HG02759 (cell line): ENCODE data around the gene POTEJ.
A peak's percentile ranks its signal among the peaks of the same experiment; 100 is the strongest.
"Not testable (repeated sequence)": the region's sequence is repeated elsewhere in the genome, so short reads cannot be mapped to it uniquely, and the experiment has no call there.

Source experiments
- ATAC-seq: cut with Tn5 transposase; IDR thresholded peaks from one replicate; pipeline ENCODE4 v1.9.1; 2021; ENCODE audit warnings: mild to moderate bottlenecking, moderate library complexity; ENCODE audit not compliant: unreplicated experiment

POTEJ gene

DNA sequence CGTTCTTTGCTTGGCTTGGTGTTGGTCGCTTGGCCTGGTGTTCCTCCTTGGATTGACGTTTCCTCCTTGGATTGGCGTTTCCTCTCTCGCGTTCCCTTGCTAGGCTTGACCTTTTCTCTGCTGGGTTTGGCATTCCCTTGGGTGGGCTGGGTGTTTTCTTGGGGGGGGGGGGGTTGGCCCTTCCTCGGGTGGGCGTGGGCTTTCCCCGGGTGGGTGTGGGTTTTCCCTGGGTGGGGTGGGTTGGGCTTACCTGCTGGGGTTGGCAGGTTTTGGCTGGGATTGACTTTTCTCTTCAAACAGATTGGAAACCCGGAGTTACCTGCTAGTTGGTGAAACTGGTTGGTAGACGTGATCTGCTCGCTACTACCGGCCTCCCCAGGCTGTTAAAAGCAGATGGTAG, at the start of gene POTEJ:
POTEJ (plus strand) TSS at position 301 of the 400 bp plus-strand sequence; CDS start at position 394, 93 bp downstream.
- ATAC-seq = not testable (repeated sequence)

- ATAC-seq = not testable (repeated sequence)
Observed at GRCh38 chr2:130566165-130566564, 45.1 kb upstream of the POTEJ start.

DNA sequence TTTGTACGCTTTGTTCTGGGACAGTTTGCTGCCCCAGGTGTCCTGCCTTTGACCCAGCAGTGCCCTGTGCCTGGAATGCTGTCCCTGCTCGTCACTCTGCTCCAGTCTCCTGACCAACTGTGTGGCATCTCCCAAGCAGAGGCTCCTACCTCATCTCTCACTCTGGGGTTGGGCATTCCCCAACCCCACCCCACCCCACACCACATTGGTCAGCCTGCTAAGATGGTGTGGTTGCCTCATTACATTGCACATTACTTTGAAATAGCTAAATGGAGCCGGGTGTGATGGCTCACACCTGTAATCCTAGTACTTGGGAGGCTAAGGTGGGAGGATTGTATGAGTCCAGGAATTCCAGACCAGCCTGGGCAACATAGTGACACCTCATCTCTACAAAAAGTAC, 39.3 kb upstream of the POTEJ start:
- not testable (repeated sequence) for ATAC-seq

GRCh38 chr2:130574230-130574629, 37.0 kb upstream of the POTEJ start:
- ATAC-seq = not testable (repeated sequence)

- ATAC-seq = not testable (repeated sequence)
Observed at GRCh38 chr2:130576209-130576784, 34.9 kb upstream of the POTEJ start.

DNA sequence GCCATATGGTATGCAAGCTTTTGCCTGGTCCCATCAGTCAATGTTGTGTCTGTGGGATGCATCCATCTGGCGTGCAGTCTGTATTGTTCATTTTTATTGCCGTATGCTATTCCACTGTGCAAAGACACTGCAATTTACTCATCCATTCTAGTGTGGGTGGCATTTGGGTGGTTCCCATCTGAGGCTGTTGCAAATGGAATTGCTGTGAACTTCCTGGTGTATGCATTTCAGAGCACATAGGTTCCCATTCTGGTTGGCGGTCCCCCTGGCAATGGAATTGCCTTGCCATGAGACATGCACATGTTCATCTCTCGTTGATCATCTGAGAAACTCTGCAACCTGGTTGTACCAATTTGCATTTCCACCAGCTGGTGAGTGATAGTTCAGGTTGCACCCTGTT, 33.7 kb upstream of the POTEJ start:
- not testable (repeated sequence) for ATAC-seq

GRCh38 chr2:130579121-130579520, 32.1 kb upstream of the POTEJ start:
- not testable (repeated sequence) for ATAC-seq

- ATAC-seq = not testable (repeated sequence)
Observed at GRCh38 chr2:130581491-130581890, 29.7 kb upstream of the POTEJ start.

- not testable (repeated sequence) for ATAC-seq
Observed at GRCh38 chr2:130582970-130583369, 28.3 kb upstream of the POTEJ start.

DNA sequence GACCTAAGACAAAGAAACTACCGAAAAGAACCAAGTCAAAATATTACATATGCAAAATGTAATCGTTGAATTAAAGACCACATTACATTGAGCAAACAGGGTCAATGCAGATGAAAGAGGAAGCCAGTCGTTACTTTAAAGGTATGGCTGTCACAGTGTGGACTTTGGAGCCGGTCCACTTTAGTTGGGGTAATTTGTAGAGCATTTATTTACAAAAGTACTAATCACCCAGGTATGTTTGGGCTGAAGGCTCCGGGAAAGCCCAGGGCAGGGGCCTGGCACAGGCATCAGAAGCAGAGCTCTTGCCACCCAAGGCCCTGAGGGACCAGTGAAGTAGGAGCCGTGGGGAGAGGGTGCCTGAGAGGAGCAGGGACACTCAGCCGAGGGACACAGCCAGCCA, 27.7 kb upstream of the POTEJ start:
- ATAC-seq = not testable (repeated sequence)

DNA sequence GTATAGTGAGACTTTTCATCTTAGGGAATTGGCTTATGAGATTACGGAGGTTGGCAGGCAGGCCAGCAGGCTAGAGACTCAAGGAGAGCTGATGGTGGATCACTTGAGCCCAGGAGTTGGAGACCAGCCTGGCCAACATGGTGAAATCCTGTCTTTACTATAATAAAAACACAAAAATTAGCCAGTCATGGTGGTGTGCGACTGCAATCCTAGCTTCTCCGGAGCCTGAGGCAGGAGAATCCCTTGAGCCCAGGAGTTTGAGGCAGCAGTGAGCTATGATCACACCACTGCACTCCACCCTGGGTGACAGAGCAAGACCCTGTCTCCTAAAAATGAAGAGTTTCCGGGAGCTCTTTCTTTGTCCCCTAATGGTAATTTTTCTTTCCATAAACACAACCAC, 26.5 kb upstream of the POTEJ start:
- not testable (repeated sequence) for ATAC-seq

DNA sequence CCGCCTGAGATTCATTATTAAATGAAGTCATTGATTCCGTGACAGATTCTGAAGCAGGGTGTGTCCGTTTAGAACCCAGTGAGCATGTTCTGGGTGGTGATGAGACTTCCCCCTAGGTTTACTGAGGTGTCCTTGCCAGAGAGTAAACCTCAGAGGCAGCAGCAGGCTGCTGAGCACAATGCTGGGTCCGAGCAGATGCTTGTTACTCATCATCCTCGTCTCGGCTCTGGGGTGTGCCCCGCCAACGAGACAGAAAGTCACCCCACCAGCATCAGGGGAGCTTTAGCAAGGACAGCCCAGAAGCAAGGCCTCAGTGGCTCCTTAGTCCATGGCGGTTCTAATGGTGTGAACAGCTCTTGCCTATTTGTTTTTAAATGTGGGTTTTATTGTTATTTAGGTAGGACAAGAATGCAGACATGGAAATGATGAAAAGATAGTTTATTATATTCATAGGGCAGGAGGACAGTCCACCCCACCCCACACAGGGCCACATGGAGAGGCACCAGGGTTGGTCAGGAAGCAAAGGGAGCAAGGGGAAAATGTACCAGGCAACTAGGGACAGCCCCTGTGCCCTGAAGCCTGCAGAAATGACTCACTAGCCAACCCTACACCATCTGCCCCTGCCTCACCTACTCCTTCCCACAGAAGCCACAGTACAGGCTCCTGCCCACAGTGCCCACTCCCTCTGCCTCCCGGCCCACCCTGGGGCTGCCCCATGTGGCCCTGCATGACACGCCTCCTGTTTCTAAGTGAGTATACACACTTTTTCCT, 22.4 kb upstream of the POTEJ start:
- peak; percentile 86 for ATAC-seq

DNA sequence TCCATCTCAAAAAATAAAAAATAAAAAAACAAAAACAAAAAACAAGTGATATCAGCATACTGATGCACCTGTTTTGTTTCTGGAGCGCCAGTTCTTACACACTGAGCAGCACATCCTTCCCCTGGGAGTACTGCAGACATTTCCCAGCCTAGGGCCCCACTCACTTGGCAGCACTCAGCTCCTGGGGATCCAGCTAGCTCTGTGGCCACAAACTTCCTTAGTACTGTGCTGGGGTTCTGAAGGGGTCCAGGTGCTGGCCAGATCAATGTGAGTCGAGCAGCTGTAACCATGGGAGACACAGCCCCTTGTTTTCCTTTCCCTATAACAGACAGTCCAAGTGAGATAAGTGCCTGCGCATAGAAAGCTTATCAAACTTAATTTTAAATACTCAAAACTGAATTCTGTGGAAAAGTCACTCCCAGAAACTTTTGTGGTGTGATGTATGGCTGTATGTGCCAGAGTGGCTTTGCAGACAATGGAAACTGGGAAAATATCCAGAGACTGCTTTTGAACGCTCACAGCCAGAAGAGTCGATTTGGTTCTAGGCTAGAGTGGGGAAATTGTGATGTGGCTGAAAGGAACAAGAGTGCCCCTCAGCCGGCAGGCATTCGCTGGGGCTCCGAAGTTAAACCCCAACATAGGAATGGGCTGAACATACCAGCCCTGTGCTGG, 20.9 kb upstream of the POTEJ start:
- ATAC-seq = not testable (repeated sequence)

DNA sequence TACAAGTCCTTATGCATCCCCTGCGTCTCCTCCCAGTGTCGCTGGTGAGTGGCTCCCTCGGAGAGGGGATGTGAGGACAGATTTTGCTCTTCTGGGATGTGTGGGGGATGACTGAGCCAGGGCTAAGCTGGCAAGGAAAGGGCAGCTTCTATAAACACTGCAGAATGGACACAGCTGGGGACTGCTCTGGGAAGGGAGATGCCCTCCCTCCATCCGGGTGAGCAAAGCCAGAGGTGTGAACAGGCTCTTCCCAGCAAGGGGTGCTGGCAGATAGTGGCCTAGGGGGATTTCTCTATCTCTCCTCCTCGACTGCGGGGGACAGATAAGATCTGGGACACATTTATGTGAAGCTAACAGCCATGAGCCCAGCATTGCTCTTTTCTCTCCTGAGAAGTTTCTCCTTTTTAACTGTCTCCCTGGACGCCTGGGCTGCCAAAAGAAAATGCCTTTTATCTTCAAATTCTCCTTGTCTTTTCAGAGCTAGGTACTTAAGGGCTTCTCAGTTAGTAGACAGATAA, 20.3 kb upstream of the POTEJ start:
- not testable (repeated sequence) for ATAC-seq

DNA sequence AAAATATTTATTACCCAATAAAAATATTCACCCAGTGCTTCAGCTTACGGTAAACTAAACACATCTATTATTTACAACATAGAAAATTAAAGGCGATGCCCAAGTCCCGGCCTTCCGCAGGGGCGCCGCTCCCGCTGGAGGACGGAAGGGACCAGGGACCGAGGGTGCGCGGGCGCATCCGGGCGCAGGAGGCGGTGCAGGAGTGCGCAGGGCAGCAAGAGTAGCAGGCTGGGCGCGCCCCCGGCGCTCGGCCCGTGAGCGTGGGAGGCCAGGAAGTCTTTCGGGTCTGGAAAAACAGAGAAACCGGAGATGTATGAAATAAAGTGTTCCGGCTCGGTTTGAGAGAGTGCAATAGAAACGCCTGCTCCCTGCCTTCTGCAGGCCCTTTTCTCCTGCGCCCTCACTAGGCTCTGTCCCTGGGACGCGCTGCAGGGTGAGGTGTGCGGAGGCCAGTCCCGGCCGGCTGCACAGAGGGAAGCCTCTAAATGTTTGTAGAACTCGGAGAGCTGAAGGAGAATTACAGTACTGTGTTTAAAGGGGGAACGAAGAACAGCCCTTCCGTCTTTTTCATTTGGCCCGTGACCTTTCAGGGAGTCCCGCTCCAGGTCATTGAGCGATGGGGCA, 18.3 kb upstream of the POTEJ start:
- not testable (repeated sequence) for ATAC-seq

- not testable (repeated sequence) for ATAC-seq
Observed at GRCh38 chr2:130594011-130594410, 17.2 kb upstream of the POTEJ start.

DNA sequence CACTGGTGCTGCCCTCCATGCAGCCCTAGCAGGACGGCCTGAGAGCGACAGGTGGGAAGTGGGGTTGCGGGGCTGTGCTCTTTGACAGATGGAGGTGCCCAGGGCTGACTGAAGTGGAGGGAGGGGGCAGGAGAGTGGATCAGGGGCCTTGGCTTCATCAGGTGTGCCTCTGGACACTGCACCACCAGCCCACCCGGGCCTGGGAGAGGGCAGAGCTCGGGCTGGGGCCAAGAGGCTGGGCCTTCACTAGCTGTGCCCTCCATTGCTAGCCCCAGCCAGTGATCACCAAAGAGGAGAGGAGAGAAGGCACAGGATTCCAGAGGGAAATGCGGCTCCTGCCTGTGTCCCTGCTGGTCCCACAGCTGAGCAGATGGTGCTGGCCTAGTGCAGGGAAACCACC, 14.5 kb upstream of the POTEJ start:
- not testable (repeated sequence) for ATAC-seq

DNA sequence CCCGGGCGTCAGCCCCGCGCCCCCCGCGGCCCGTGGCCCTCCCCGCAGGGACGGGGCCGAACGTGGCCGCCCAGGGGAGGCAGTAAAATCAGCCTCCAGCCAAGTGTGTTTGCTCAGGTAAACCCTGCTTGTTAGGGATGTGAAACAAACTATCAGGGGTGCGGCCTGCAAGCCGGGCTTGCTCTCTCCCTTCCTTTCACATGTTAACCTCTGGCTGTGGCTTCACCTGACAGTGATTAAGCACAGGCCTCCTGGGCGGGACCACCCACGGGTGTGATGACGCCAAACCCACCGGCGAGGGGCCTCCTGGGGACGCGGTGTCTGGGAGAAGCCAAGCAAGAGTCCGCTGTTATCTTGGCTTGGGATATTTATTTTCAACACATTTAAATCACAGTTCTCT, 13.2 kb upstream of the POTEJ start:
- not testable (repeated sequence) for ATAC-seq

- not testable (repeated sequence) for ATAC-seq
Observed at GRCh38 chr2:130598463-130598862, 12.8 kb upstream of the POTEJ start.

- ATAC-seq = not testable (repeated sequence)
Observed at GRCh38 chr2:130599393-130599792, 11.8 kb upstream of the POTEJ start, which contains the start of gene CFC1. Gene CFC1, minus strand, starts transcription at chr2:130599575. Its CDS starts 288 bp downstream, at chr2:130599287.

DNA sequence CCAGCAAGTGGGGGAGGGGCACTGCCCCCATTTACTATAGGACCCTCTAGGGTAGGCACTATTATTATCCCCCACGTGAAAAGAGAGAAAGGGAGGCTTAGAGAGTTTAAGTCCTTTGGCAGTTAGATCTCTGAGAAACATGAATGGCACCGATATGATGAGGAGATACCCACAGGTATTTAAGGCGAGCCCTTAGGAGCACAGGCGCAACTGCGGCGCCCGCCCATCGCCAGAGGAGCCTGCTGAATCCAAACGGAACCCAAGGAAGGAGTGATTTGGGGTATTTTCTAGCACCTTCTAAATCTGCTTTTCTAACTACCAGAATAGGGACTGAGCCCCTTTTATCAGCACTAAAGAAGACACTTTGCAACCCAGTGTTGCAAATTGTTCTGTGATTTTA, 11.3 kb upstream of the POTEJ start:
- not testable (repeated sequence) for ATAC-seq
